Psoas muscle (tissue), 8 donors: ENCODE data around the gene WDR46. TPM values are rescaled to one million over a fixed set of nuclear protein-coding genes. Genes with fewer than 3 reads are reported as not detected.
A peak's percentile ranks its signal among the peaks of the same experiment; 100 is the strongest.
"Not testable (repeated sequence)": the region's sequence is repeated elsewhere in the genome, so short reads cannot be mapped to it uniquely, and the experiment has no call there.

Source experiments
- ATAC-seq, 4 donors: fragments of 200-7000 bp; cut with Tn5 transposase; one replicate each; pipeline ENCODE4 v1.9.1; 2020; ENCODE audit warnings: moderate library complexity in 3 of 4, mild to moderate bottlenecking in 2 of 4
- DNase-seq, 2 donors: peaks; one replicate each; pipeline ENCODE4 v3.0.0-alpha.2; 2020
- H3K27ac ChIP-seq: fragments of 200-600 bp; one replicate; pipeline ENCODE4 v1.8.0; 2022
- H3K27me3 ChIP-seq, 3 donors: fragments of 200-600 bp in 1 of 3; one replicate each; pipeline versions ENCODE4 v1.6.1 to v1.8.0; 2013 to 2022; ENCODE audit warnings: low read length in 2 of 3, mild to moderate bottlenecking in 2 of 3, moderate library complexity in 1 of 3; ENCODE audit not compliant: insufficient read depth in 3 of 3
- H3K36me3 ChIP-seq, 2 donors: fragments of 200-600 bp in 1 of 2; one replicate each; pipeline versions ENCODE4 v1.6.1 to v1.8.0; 2013 to 2022; ENCODE audit warnings: low read depth in 1 of 2, mild to moderate bottlenecking in 1 of 2, moderate library complexity in 1 of 2; ENCODE audit not compliant: insufficient read depth in 1 of 2
- H3K4me1 ChIP-seq: fragments of 200-600 bp; one replicate; pipeline ENCODE4 v1.8.0; 2022
- H3K4me3 ChIP-seq: fragments of 200-600 bp; one replicate; pipeline ENCODE4 v1.8.0; 2022; ENCODE audit warnings: mild to moderate bottlenecking
- H3K9me3 ChIP-seq: fragments of 200-600 bp; one replicate; pipeline ENCODE4 v1.8.0; 2022
- WGBS, 3 donors: extraction: QIAGEN DNeasy Blood & Tissue Kit; methylation state at CpG; one replicate each; pipeline versions ENCODE4 v1.1.6 to v1.1.7; 2013; 5-methylcytosine and 5-hydroxymethylcytosine counted together
- intact Hi-C, 2 donors: fragments of 100-400 bp; cut with DNase I; formaldehyde crosslinking; loops; one replicate each; pipeline versions ENCODE4 v1.11.0 to v1.14.2; 2022
- polyA plus RNA-seq, 3 donors: library from polyadenylated mRNA; stranded (reverse); fragments of 200-250 nt; gene quantifications; one replicate each; pipeline ENCODE4 v1.2.3, GENCODE V29; 2013
- total RNA-seq, 4 donors: library from RNA; stranded (reverse); fragmentation: NEBNext Ultra II Directional in 2 of 4; extraction: Animal tissue kit (Norgen Biotek cat#: 25700) in 2 of 4; gene quantifications; one replicate each; pipeline versions ENCODE4 v1.2.1 to v1.2.4, GENCODE V29; 2021 to 2023
- TF ChIP-seq, protein P1 (sequence below): fragments of 200-600 bp; IDR thresholded peaks from one replicate; pipeline ENCODE4 v1.8.0; 2022; ENCODE audit warnings: antibody characterized with exemption
- donor health status: healthy with polysubstance abuse.
- donor health status: DM: no; HTN: no; CAD: no; lungs with moderate emphysema.
- donor health status: Bipolar disorder and iron deficiency.
- donor health status: healthy.
- donor health status: DM: yes; HTN: yes; CAD: no.
- donor health status: DM: no; HTN: no; CAD: no.
- donor health status: DM: no; HTN: no; CAD: no.
- donor health status: DM: yes; HTN: yes; CAD: no.

The WDR46 gene
- total and polyA plus RNA-seq, 7 donors: 22.4 to 65.0 (median 34.7) TPM

DNA sequence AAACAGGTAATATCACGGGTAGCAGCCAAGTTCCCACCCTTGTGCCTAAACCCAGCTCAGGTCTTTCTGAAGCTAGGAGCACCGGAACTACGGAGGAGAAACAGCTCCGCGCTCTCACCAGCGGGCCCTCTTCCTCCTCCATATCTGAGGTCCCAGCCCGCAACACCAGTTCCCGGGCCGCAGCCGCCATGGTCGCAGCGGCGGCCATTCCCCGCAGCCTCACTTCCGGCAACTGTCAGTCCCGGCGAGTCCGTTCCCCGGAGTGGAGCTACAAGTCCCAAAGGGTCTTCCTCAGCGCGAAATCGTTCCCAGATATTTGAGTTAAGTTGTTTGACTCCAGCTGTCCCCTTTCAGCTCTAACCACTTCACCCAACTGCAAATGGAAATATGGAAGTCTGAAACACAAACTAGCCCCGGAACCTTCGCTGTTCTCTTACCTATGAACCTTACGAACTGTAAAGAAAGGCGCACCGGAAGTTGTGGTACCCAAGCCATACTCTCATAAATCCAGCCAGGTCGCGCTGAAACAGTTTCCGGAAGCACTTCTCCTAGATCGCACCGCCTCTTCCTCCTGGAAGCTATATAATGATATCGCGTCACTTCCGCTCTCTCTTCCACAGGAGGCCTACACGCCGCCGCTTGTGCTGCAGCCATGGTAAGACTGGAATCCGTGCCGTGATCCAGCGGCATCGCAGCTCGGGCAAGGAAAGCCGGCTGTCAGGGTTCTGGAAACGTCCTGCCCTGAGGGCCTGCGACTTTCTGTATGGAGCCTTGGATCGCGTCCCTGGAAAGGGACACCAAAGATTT, 17.4 kb downstream of the WDR46 start, which contains the start of the genes RPS18 and VPS52:
Gene RPS18 (plus strand): TSS at position 608 of the 807 bp plus-strand sequence. CDS start 45 bp downstream, at position 653.
Gene VPS52 (minus strand): TSS at position 409 of the 807 bp plus-strand sequence. CDS start 201 bp downstream, at position 208.
- H3K4me3 ChIP-seq: peak within 1 kb of the TSS; percentile 81
- ATAC-seq: peak; percentile 94 to 97 (median 96)
- peak; percentile 89 to 94 for DNase-seq
- no peaks in the 10 kb centered on the region for H3K27me3 ChIP-seq
- 0 to 1% (median 1%) methylated on average over 48 of the region's 48 CpGs for WGBS, 3 donors
- TF ChIP-seq, protein P1, sequence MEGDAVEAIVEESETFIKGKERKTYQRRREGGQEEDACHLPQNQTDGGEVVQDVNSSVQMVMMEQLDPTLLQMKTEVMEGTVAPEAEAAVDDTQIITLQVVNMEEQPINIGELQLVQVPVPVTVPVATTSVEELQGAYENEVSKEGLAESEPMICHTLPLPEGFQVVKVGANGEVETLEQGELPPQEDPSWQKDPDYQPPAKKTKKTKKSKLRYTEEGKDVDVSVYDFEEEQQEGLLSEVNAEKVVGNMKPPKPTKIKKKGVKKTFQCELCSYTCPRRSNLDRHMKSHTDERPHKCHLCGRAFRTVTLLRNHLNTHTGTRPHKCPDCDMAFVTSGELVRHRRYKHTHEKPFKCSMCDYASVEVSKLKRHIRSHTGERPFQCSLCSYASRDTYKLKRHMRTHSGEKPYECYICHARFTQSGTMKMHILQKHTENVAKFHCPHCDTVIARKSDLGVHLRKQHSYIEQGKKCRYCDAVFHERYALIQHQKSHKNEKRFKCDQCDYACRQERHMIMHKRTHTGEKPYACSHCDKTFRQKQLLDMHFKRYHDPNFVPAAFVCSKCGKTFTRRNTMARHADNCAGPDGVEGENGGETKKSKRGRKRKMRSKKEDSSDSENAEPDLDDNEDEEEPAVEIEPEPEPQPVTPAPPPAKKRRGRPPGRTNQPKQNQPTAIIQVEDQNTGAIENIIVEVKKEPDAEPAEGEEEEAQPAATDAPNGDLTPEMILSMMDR: no peak
- no peaks in the 10 kb centered on the region for H3K9me3 ChIP-seq
- peak within 1 kb of the TSS; percentile 97 for H3K27ac ChIP-seq
- peaks cover 6 to 71% of the 10 kb centered on the region in 2 donors for H3K36me3 ChIP-seq
- H3K4me1 ChIP-seq: peaks cover 50% of the 10 kb centered on the region
- intact Hi-C loops: loop anchor here in 1 of 2 donors (2.0 to 10.0 kb wide), 2 partner anchors 17 to 133 kb away; partner anchors contain the start of genes PFDN6 and WDR46

GRCh38 chr6:33271117-33271467, 17.9 kb downstream of the WDR46 start:
- Histone ChIP-seq H3K4me1 (peaks cover 45% of the 10 kb centered on the region), H3K4me3 (peak overlapping the region; percentile 81), H3K27me3 (no peaks in the 10 kb centered on the region), H3K27ac (peak overlapping the region; percentile 97), H3K9me3 (no peaks in the 10 kb centered on the region), H3K36me3 (peaks cover 2 to 71% of the 10 kb centered on the region in 2 donors)
- TF ChIP-seq, protein P1: no peak
- ATAC-seq (peak; percentile 27 to 64 (median 36)), DNase-seq (no peak)
- intact Hi-C loops: loop anchor here in 1 of 2 donors (10.0 kb wide), 1 partner anchor 134 kb away; no protein-coding TSS in a partner anchor
- 0 to 1% (median 1%) methylated on average over 7 of the region's 7 CpGs for WGBS, 3 donors

- Histone ChIP-seq H3K4me3 (no peak overlapping the region), H3K36me3 (peaks cover 14 to 99% of the 10 kb centered on the region in 2 donors), H3K27me3 (no peaks in the 10 kb centered on the region), H3K27ac (no peak overlapping the region), H3K4me1 (no peaks in the 10 kb centered on the region), H3K9me3 (no peaks in the 10 kb centered on the region)
- intact Hi-C loops: no loop called here
- no peak for DNase-seq
- peak in 3 of 4 donors; percentile 14 to 31 (median 15) for ATAC-seq
- TF ChIP-seq, protein P1: no peak
- 78 to 83% (median 83%) methylated on average over 7 of the region's 7 CpGs for WGBS, 3 donors
Measured at GRCh38 chr6:33264015-33264414, 25.0 kb downstream of the WDR46 start.

- H3K27me3 ChIP-seq, ATAC-seq, H3K27ac ChIP-seq, H3K4me3 ChIP-seq, DNase-seq, H3K9me3 ChIP-seq, H3K4me1 ChIP-seq, intact Hi-C loops: not testable (repeated sequence)
- WGBS, 3 donors: 97 to 98% (median 98%) methylated on average over 3 of the region's 3 CpGs
- H3K36me3 ChIP-seq: peaks cover 14 to 97% of the 10 kb centered on the region in 2 donors
Measured at GRCh38 chr6:33262490-33262889, 26.5 kb downstream of the WDR46 start.

GRCh38 chr6:33259032-33259431, 30.0 kb downstream of the WDR46 start:
- intact Hi-C loops: no loop called here
- WGBS, 3 donors: 93 to 97% (median 94%) methylated on average over 5 of the region's 5 CpGs
- ATAC-seq: no peak
- Histone ChIP-seq H3K4me1 (no peaks in the 10 kb centered on the region), H3K36me3 (peaks cover 6 to 92% of the 10 kb centered on the region in 2 donors), H3K4me3 (no peak overlapping the region), H3K27me3 (no peaks in the 10 kb centered on the region), H3K27ac (no peak overlapping the region), H3K9me3 (no peaks in the 10 kb centered on the region)
- no peak for DNase-seq
- TF ChIP-seq, protein P1: no peak
